Gastroesophageal sphincter (tissue), 4 donors: ENCODE results near the gene TENT4A. TPM values are rescaled to one million over a fixed set of nuclear protein-coding genes. Genes with fewer than 3 reads are reported as not detected.

ENCODE experiments used
- ATAC-seq: fragments of 150-250 bp; one replicate; pipeline ENCODE4 v1.9.1; 2016; ENCODE audit warnings: mild to moderate bottlenecking, moderate library complexity
- H3K27ac ChIP-seq, 4 donors: fragments of 200-600 bp; sonication (generic) in 3 of 4; 1 replicate in 3 of 4; 2 replicates in 1 of 4; pipeline ENCODE4 v1.5.1; 2016 to 2019
- H3K27me3 ChIP-seq: fragments of 200-600 bp; sonication (generic); one replicate; pipeline ENCODE4 v1.5.1; 2019
- H3K36me3 ChIP-seq, 2 donors: fragments of 200-600 bp; sonication (generic); one replicate each; pipeline ENCODE4 v1.5.1; 2019; ENCODE audit warnings: control low read depth in 1 of 2
- H3K4me1 ChIP-seq, 3 donors: fragments of 200-600 bp; sonication (generic); 1 replicate in 2 of 3; 2 replicates in 1 of 3; pipeline ENCODE4 v1.5.1; 2016 to 2019; ENCODE audit warnings: control low read depth in 2 of 3
- H3K4me3 ChIP-seq, 2 donors: fragments of 200-600 bp; sonication (generic); one replicate each; pipeline ENCODE4 v1.5.1; 2019; ENCODE audit warnings: mild to moderate bottlenecking in 1 of 2, moderate library complexity in 1 of 2
- H3K9me3 ChIP-seq, 3 donors: fragments of 200-600 bp; sonication (generic); one replicate each; pipeline ENCODE4 v1.5.1; 2017 to 2019; ENCODE audit warnings: control low read depth in 2 of 3
- EP300 ChIP-seq: sonication (generic); formaldehyde crosslinking; IDR thresholded peaks from one replicate; pipeline ENCODE4 v1.6.1; 2017; ENCODE audit warnings: antibody characterized with exemption, mild to moderate bottlenecking
- POLR2A ChIP-seq, 2 donors: fragments of 450-650 bp; IDR thresholded peaks; one replicate each; pipeline ENCODE4 v1.6.1; 2017; ENCODE audit warnings: antibody characterized with exemption in 2 of 2, mild to moderate bottlenecking in 2 of 2, moderate library complexity in 1 of 2
- POLR2AphosphoS5 ChIP-seq: sonication (generic); formaldehyde crosslinking; IDR thresholded peaks from one replicate; pipeline ENCODE4 v1.6.1; 2017; ENCODE audit warnings: antibody characterized with exemption
- WGBS, 2 donors: methylation state at CpG; one replicate each; pipeline ENCODE4 v1.1.5; 2018; ENCODE audit warnings: low coverage in 1 of 2; 5-methylcytosine and 5-hydroxymethylcytosine counted together
- total RNA-seq, 4 donors: library from RNA; depleted of rRNA; stranded (reverse); fragments of >200 nt; gene quantifications; one replicate each; pipeline ENCODE4 v1.1.0, GENCODE V29; 2016
- TF ChIP-seq, protein P1 (sequence below), 4 experiments: fragments of 200-600 bp in 2 of 4; fragments of 450-650 bp in 2 of 4; sonication (generic) in 1 of 4; IDR thresholded peaks; one replicate each; pipeline ENCODE4 v1.5.1; 2017 to 2019; ENCODE audit warnings: antibody characterized with exemption in 4 of 4, mild to moderate bottlenecking in 2 of 4, moderate library complexity in 2 of 4

The TENT4A gene
- total RNA-seq, 4 donors from 2014 or later: 15.8 to 21.3 (median 17.3) TPM

DNA sequence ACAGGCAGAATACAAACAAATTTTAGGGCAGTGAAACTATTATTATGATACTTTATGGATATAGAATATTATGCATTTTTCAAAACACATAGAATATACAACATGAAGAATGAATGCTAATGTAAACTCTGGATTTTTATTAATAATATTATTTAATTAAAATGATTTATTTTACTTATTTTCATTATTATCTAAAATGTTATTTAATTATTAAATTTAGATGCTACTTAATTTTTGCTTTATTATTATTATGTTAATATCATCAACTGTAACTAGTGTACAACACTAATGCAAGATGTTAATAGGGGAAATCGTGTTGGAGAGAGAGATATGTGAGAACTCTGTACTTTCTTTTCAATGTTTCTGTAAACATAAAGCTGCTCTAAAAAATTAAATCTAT is 39.3 kb upstream of the TENT4A start:
- no peak for ATAC-seq
- no peak for TF ChIP-seq POLR2A (IDR thresholded peaks at IDR 0.05)
- H3K36me3 ChIP-seq: peaks cover 0 to 20% of the 10 kb centered on the region in 2 donors
- 86 to 90% methylated on average over 1 of the region's 1 CpG for WGBS, 2 donors
- no peaks in the 10 kb centered on the region for H3K27me3 ChIP-seq
- no peak overlapping the region for H3K4me3 ChIP-seq
- H3K27ac ChIP-seq: no peak overlapping the region
- no peaks in the 10 kb centered on the region for H3K4me1 ChIP-seq
- H3K9me3 ChIP-seq: no peaks in the 10 kb centered on the region

DNA sequence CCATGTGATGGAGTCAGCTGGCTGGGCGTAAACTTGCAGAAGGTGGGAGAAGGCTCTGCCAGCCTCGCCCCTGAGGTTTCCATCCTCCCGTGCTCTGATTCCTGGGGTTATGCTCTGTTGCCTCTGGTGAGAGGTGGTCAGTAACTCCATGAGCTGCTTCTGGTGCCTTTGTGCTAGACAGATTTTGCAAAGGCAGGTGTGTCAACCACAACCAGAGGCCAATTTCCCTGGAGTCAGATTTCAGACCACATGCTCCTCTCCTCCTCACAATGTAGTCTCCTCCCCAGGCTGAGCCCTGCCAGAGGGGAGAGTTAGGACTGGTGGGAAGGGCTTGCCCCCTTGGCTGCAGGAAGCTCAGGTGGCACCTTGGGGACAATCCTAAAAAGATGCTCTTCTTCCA is 38.8 kb upstream of the TENT4A start:
- no peak overlapping the region for H3K4me3 ChIP-seq
- ATAC-seq: no peak
- 92 to 94% methylated on average over 2 to 3 of the region's 3 CpGs for WGBS, 2 donors
- TF ChIP-seq EP300: no peak
- TF ChIP-seq, protein P1, sequence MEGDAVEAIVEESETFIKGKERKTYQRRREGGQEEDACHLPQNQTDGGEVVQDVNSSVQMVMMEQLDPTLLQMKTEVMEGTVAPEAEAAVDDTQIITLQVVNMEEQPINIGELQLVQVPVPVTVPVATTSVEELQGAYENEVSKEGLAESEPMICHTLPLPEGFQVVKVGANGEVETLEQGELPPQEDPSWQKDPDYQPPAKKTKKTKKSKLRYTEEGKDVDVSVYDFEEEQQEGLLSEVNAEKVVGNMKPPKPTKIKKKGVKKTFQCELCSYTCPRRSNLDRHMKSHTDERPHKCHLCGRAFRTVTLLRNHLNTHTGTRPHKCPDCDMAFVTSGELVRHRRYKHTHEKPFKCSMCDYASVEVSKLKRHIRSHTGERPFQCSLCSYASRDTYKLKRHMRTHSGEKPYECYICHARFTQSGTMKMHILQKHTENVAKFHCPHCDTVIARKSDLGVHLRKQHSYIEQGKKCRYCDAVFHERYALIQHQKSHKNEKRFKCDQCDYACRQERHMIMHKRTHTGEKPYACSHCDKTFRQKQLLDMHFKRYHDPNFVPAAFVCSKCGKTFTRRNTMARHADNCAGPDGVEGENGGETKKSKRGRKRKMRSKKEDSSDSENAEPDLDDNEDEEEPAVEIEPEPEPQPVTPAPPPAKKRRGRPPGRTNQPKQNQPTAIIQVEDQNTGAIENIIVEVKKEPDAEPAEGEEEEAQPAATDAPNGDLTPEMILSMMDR (IDR thresholded peaks at IDR 0.05): no peak
- H3K4me1 ChIP-seq: no peaks in the 10 kb centered on the region
- H3K27me3 ChIP-seq: no peaks in the 10 kb centered on the region
- H3K36me3 ChIP-seq: peaks cover 0 to 19% of the 10 kb centered on the region in 2 donors
- no peak overlapping the region for H3K27ac ChIP-seq
- H3K9me3 ChIP-seq: no peaks in the 10 kb centered on the region

DNA sequence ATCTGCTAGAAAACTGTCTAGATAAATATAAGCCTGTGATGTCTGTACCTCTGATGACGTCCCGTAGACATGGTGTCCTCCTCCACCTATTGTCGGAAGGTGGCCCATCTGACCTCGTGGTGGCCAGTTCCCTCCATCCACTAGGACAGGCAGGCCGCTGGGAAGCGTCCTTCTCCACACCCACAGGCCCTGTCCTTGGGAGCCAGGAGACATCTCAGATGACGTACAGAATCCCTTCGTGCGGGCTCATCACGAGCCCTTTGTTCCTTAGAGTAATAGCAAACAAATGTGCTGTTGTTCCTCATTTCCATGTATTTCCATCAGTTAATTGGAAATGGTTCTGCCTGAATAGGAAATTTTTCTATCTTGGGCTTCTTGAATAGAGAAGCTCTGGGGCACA is 38.3 kb upstream of the TENT4A start:
- TF ChIP-seq, protein P1 (IDR thresholded peaks at IDR 0.05): no peak
- TF ChIP-seq POLR2A (IDR thresholded peaks at IDR 0.05) (no peak), EP300 (no peak), POLR2AphosphoS5 (no peak)
- Histone ChIP-seq H3K9me3 (no peaks in the 10 kb centered on the region), H3K4me1 (no peaks in the 10 kb centered on the region), H3K27me3 (no peaks in the 10 kb centered on the region), H3K27ac (no peak overlapping the region), H3K4me3 (no peak overlapping the region), H3K36me3 (peaks cover 0 to 15% of the 10 kb centered on the region in 2 donors)
- 67 to 93% methylated on average over 1 to 5 of the region's 10 CpGs for WGBS, 2 donors
- no peak for ATAC-seq

DNA sequence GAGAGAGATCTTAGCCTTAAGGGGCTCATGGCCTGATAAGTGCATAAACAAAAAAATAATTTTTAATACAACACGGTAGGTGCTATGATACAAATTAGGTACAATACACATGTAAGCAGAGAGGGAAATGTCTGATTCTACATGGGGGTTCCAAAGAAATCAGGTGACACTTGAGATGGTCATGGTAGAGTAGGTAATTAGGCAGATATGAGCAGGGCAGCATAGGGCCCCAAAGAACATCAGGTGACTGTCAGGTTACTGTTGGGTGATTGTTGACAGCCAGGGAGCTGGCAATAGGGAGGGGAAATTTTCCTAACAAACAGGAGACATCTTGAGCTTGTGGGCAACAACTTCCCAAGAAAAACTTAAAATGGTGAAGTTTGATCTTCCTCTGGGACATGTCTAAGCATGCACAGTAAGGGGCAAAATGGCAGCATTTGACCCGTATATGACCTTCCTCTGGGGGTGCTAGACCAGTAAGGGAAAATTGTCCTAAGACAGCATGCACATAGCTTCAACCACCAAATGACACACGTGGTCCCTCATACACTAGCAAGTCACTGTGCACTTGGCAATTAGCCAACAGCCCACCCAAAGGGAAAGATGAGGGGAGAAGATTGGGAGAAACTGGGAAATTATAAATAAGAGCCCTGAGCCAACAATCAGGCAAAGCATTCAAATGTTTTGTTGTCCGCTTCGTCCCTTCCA is 37.3 kb upstream of the TENT4A start:
- H3K4me3 ChIP-seq: no peak overlapping the region
- no peaks in the 10 kb centered on the region for H3K4me1 ChIP-seq
- peaks cover 0 to 7% of the 10 kb centered on the region in 2 donors for H3K36me3 ChIP-seq
- no peaks in the 10 kb centered on the region for H3K9me3 ChIP-seq
- H3K27ac ChIP-seq: no peak overlapping the region
- WGBS, 2 donors: 93 to 97% methylated on average over 4 to 5 of the region's 5 CpGs
- H3K27me3 ChIP-seq: no peaks in the 10 kb centered on the region
- ATAC-seq: no peak
- TF ChIP-seq POLR2A (IDR thresholded peaks at IDR 0.05) (no peak), EP300 (no peak), POLR2AphosphoS5 (no peak)
- TF ChIP-seq, protein P1 (IDR thresholded peaks at IDR 0.05): no peak

DNA sequence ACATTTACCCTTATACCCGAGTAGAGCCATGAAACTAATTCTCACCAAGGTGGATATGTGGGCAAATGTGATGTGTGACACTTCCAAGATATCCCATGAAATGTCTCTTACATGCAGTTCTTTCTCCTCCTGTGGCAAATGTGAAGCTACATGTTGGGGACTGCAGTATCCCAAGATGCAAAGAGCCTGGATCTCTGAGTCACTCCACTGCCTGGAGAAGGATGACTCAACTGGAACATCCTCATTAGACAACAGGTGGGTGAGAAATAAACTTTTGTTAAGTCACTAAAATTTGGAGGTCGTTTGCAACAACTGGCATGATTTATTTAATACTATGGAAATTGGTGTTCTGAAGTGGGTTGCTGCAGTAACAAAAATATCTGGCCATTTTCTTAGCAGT is 36.5 kb upstream of the TENT4A start:
- 30 to 49% methylated on average over 1 to 2 of the region's 2 CpGs for WGBS, 2 donors

More for the DNA sequence above, 36.5 kb upstream of the TENT4A start:
- ATAC-seq: no peak
- Histone ChIP-seq H3K4me1 (no peaks in the 10 kb centered on the region), H3K36me3 (peaks cover 0 to 7% of the 10 kb centered on the region in 2 donors), H3K27me3 (no peaks in the 10 kb centered on the region), H3K9me3 (no peaks in the 10 kb centered on the region), H3K27ac (no peak overlapping the region), H3K4me3 (no peak overlapping the region)
- TF ChIP-seq, protein P1 (IDR thresholded peaks at IDR 0.05): no peak
- TF ChIP-seq EP300: no peak
- no peak for TF ChIP-seq POLR2A (IDR thresholded peaks at IDR 0.05)
- TF ChIP-seq POLR2AphosphoS5: no peak
